NCI-H1105 treated with DMSO at 0.1 percent for 48 hours (cell line): ENCODE measurements around the gene RNF115.

Source experiments
- DNase-seq: peaks from one replicate; lab custom pipeline; 2025; lab: John Stamatoyannopoulos, UW

Gene RNF115

DNA sequence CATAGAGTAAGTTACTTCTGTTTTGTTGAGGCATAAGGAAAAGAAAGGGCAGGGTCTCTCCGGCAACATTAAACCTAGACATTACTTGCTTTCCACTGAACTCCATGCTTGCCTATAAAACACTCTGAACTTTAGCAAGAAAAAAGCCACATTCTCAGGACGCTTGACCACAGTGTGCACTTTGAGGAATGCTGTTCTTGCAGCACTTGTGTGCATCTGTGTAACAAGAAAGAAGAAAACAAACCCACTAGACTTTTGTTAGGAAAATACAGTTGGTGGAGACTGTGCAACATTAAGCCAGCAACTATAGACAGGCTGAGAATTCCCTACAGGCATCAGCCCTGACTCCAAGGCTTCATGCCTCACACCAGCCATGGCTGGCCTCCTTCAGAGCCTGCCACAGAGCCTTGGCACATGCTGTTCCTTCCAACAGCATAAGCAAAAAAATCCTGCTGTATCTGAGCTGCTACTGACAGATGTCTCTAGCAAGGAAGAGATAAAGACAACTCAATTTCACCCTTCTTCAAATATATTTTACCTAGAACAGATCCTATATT is 122.5 kb downstream of the RNF115 start:
- DNase-seq: no peak

DNA sequence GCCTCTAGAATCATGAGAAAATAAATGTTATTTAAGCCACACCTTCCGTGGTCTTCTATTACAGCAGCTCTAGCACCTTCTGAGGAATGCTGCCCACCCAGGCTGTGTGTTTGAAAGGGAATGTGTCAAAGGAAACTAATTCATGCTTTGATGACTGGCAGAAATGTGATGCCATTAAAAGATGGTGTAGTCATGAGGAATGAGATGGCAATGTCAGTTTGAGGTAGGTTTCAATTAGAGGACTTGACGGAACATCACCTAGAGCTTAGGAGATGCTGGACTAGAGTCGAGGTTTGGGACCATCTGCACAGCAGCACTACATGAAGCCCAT is 127.3 kb downstream of the RNF115 start:
- DNase-seq: no peak

DNA sequence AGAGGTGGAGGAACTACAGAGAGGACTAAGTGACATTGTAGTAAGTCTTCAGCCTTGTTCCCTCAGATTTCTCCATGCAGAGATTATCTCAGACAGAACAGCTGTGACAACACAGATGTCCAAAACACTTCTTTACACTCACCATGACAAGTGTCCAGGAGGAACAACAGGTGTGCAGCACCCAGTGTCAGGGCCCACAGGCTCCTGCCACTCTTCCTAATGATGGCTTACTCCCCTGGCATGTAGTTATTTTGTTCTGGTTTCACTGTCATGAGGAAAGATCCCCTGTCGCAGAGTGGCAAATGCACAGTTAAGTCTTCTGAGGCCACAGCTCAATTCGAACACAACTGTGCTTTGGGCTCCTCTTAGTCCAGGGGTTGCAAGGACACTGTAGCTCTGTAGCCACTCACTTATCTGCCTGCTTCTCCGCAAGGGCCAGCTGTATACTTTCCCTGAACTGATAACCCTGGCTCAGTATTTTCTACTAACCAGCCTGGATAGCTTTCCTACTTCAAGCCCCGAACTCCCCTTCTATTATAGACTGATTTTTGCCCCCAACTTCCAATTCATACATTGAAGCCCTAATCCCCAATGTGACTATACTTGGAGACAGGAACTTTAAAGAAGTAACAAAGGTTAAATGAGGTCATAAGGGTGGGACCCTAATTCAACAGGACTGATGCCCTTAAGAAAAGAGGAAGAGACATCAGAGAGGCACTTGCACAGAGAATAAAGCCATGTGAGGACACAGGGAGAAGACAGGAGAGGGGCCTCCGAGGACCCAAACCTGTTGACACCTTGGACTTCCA is 127.9 kb downstream of the RNF115 start:
- DNase-seq: no peak

DNA sequence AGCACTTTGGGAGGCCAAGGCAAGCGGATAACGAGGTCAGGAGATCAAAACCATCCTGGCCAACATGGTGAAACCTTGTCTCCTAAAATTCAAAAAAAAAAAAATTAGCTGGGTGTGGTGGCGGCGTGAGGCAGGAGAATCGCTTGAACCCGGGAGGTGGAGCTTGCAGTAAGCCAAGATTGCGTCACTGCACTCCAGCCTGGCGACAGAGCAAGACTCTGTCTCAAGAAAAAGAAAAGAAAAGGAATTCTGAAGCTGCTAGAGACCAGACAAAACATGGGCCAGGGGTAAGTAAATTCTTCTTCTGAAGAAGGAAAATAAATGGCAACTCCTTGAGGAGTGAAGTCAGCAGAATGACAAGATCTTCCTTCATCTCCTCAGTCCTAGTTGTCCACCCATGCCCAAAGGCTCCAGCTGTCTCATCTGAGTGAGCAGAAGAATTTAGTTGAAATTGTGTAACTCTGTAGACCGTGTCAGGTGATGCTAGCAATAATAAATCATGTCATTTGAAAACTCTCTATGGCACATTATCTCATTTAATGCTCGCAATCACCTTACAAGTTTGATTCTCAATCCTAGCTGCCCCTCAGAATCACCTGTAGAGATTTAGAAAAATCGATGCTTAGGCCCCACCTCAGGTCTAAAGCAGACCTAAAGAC is 131.0 kb downstream of the RNF115 start:
- DNase-seq: no peak

DNA sequence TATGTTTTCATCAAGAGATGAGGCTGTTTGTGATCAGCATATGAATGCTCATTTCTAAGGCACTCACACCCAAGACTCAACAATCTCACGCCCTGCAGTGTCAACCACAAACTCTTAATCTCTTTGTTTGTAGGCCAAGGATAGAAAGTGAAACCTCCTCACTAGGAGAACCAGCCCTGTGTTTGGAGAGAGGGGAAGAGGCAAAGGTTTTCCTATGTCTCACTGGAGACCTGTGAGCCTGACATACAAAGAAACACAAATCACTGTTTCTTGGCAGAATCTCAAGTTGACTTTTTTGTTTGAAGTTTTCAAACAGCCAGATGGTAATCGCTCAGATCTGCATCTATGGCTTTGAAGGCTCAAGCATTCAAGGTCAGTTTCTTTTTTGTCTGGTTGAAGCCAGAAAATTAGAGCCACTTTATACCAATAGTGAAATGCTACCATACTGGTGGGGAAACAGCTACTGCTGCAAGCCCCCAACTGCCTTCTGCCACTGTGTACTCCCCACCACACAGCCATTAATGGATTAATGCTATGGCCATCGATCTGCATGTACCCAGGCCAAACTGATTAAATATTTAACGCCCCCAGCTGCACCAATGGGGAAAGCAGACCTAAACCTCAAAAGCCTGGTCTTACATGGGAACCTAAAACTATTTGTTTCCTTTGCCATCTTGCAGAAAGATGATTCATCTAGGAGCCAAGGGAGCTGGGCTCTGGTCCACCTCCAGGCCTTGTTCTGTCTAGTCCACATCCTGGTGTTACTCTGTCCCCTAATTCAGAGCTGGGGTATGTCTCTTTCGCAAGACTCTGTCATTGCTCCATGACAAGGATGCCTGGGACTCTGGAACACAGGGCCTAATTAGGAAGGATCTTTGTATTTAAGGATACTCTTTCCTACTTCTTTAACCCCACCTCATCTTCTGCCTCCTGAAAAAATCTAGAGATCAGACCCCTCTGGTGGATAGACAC is 133.0 kb downstream of the RNF115 start:
- no peak for DNase-seq

DNA sequence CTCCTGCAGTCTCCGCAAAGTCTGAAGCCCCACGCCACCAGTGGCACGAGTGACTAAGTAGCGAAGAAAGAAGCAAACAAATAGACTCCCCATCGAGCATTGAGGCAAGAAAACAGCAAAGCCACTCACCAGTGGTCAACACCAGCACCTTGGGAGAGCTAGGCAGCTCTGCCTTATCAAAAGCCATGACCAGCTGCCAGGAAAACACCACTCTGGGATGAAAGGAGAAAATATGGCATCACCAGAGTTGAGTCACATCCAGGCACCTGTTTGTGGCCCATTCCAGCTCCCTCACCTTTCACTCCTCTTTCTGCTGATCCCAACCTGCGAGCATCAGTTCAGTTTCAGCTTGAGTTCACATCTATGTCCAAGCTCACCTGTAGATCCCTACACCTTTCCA is 134.0 kb downstream of the RNF115 start:
- no peak for DNase-seq

DNA sequence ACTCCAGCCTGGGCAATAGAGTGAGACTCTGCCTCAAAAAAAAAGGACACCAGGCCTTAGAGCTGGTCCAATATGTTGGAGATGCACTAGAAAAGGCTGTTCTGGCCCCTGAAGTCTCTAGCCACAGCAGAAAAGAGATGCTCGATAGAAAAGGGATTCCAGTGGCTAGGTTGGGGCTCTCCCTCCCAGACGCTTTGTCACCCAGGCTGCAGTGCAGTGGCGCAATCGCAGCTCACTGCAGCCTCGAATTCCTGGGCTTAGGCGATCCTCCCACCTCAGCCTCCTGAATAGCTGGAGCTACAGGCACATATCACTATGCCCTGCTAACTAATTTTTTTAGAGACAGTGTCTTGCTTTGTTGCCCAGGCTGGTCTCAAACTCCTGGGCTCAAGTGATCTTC is 135.0 kb downstream of the RNF115 start:
- DNase-seq: no peak
